NCI-H2171 (cell line): Measurements from ENCODE around the gene HYKK.
"Not testable (repeated sequence)": the region's sequence is repeated elsewhere in the genome, so short reads cannot be mapped to it uniquely, and the experiment has no call there.

Experiments
- DNase-seq: peaks from one replicate; lab custom pipeline; 2025; lab: John Stamatoyannopoulos, UW

The HYKK gene

DNA sequence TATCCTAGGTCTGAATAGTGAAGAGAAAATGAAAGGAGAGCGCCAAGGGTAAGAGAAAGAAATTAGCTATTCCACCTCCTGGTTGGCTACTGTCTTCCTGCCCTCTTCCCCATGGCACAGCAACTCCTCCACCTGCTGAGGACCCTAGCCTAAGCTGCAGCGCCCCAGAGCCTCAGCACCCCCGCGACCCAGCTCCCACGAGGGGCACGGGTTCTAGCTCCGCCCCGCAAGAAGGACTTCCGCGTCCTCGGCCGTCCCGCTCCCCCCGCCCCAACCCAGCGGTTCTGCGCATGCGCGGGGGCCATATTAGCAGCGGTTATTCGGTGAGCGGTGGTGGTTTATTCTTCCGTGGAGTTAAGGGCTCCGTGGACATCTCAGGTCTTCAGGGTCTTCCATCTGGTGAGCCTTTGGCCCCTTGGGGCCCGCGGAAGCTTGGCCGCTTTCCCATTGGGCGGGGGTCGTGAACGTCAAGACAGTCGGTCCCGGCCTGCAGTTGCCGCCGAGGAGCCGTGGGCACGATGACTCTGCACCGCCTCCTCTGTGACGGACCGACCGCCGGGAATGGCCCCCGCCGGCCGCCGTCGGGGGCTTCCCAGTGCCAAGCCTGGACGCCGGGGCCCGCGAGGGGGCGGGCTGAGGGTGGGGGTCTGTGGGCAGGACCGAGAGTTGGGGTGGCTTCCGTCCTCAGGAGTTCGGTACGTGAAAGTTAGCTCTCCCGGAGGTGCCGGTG, 32.9 kb downstream of the HYKK start, which contains the start of gene PSMA4:
Gene PSMA4 (plus strand): TSS at position 304 of the 730 bp plus-strand sequence. CDS start 1,484 bp downstream, outside the sequence.
- peak; percentile 86 for DNase-seq

DNA sequence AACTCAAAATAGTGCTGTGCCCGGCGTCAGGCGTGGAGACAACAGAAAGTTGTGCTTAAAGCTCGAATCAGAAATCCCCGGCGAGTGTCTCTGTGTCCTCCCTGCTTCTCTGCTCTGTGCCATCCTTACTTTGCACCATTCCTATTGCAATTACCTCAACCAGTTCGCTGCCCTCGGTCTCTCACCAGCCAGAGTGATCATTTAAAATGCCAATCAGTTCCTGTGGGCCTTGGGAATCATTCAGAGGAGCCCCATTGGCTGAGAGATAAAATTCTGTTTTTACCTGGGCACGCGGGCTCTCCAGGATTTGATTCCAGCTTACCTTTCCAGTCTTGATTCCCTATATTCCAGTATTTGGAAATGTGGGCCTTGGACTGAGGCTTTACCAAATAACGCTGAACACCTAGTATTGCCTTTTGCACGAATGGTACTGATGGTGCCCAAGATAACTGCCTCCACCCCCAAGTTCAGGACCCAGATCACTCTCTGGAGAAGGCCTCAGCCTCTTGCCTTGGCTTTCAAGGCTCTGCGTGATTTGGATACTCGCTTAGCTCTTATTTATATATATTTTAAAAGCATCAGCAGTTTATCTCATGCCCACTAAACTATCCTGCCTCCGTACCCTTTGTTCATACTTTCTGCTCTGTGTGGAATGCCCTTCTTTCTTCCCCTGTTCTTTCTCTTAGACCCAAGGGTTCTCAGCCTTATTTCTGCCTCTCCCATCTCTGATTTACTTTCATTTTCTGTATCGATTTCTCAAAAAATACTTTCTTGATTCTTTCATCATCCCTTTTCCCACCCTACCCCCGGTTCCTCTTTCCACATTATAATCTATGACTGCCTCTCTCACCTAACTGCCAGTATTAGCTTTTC, 33.7 kb downstream of the HYKK start:
- no peak for DNase-seq

DNA sequence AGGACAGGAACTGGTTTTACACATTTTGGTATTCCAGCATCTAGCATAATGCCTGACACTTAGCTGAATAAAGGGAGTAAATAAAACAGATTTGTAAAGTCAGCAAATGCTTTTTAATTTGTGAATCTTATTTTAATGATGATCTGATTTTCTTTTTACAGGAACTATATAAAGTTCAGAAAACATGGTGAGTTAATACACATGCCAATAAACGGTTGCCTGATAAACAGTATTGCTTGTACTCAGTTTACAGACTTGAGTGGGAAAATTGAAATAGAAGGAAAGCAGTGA, 34.3 kb downstream of the HYKK start:
- no peak for DNase-seq

DNA sequence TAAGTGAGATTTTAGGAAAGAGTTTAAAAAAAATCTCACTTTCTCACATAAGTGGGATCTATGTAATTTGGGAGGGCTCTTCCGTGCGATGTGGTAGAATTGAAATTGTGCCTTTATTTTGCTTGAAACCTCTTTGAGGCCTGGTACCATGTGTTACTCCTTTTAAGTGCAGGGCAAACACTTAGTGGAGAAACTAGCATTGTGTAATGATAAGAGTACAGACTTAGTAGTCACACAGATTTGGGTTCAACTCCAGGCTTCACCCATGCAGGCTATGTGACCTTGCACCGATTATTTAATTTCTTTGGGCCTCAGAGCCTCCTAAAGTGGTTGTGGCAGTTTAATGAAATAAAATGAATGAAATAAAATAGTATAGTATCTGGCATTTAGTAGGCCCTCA, 35.3 kb downstream of the HYKK start:
- no peak for DNase-seq

DNA sequence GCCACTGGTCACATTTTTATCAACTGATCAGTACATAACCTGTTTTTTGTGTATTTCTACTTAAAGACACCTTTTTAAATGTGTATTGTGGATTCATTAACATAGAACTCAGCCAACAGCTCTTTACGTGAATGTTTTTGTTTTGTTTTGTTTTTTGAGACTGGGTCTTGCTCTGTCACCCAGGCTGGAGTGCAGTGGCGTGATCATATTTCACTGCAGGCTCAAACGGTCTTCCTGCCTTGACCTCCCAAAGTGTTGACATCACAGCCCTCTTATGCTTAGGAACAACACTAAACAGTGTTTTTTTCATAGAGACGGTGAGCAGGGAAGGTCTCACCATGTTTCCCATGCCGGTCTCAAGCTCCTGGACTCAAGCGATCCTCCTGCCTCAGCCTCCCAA, 42.8 kb downstream of the HYKK start:
- no peak for DNase-seq

DNA sequence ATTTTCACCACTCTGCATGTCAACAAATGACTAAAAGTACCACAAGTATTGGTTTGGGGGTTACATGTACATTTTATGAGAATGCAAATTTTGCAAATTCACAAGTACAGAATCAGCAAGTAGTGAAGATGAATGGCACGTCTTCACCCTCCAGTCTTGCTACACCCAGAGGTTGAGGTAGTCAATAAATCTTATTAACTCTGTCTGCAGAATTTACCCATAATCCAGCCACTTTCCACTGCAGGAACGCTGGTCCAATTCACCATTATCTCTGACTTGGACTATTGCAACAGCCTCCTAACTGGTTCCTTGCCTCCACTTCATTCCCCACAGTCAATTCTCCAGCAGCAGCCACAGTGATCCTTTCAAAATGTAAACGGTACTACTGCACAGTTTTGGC, 43.4 kb downstream of the HYKK start:
- DNase-seq = no peak

DNA sequence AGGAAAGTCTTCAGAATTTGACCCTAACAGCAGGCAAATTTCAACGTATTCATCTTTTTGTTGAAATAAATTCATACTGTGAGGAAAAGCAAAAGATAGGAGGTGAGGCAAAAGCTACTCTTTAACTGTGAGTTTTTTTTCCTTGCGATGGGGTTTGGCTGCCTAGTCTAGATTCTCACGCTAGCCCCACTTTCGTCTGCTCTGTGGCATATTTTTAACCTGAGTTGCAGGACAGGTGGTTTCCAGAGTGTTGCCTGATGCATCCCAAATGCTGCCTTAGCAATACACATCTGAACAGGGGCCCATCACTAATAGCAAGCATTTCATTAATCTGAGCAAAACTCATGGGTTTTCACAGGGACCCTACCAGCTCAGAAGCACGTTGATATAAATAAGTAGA, 44.5 kb downstream of the HYKK start:
- no peak for DNase-seq

DNA sequence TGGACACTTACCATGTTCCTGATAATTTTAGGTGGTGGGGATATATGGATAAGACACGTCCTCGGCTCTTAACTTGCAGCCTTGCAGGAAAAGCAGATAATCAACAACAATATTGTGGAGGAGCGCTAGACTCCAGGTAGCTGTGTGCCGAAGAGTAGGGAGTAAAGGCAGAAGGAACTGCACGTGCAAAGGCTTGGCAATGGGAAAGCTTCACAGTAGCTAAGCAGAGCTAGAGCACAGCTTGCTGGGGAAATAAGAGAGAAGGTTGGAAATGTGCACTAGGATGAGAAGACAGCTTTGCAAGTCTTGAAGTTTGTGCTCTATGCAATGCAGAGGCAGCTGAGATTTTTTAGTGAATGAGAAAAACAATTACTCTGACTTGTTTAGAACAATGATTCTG, 45.2 kb downstream of the HYKK start:
- DNase-seq = no peak

DNA sequence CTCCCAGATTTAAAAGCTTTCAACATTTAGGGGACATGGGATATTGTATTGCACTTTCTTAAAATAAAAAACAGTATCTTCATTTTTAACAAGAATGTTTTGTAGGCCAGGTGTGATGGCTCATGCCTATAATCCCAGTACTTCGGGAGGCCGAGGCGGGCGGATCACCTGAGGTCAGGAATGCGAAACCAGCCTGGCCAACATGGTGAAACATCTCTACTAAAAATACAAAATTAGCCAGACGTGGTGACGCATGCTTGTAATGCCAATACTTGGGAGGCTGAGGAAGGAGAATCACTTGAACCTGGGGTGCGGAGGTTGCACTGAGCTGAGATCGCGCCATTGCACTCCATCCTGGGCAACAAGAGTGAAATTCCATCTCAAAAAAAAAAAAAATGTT, 52.8 kb downstream of the HYKK start:
- DNase-seq = not testable (repeated sequence)

DNA sequence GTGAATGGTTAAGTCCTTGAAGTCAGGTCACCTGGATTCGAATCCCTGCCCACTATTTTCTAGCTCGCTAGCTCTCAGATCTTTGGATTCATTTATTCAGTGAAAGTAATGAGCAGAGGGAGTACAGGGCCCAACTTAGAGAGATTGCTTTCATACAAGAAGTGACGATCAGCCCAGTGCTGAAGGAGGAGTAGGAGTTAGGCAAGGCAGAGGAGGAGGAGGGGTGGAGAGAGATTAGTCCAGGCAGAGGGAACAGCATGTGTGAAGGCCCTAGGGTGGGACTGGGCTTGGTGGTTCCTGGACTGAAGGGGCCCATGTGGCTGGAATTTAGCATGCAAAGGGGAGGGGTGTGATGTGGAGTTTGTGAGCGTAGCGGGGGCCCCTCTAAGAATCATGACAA, 54.1 kb downstream of the HYKK start:
- no peak for DNase-seq

DNA sequence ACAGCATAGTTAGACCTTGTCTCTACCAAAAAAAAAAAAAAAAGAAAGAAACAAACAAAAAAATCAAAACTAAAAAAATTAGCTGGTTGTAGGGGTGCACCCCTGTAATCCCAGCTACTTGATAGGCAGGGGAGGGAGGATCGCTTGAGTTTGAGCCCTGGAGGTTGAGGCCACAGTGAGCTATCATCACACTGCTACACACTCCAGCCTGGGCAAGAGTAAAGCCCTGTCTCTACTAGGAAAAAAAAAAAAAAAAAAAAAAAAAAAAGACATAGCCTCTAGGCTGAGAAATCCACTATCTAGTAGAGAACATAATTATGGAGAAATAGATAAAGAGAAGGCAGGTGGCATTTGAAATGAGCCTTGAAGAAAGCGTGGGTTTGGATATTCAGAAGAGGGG, 55.7 kb downstream of the HYKK start:
- no peak for DNase-seq

DNA sequence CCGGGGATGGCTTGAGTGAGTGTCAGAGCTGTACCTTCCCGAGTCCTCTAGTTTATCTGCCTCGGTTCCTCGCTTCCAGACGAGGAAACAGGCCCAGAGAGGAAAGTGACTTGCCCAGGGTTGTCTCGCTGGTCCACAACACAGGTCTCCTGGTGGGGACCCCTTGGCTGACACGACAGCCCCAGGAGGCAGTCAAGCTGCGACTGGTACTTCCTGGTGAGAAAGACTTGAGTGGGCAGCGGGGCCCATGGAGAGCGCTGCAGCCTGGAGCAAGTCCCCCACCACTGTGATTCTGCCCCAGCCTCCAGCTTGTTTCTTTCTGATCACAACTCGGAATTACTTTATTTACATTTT, 57.3 kb downstream of the HYKK start:
- DNase-seq = no peak

DNA sequence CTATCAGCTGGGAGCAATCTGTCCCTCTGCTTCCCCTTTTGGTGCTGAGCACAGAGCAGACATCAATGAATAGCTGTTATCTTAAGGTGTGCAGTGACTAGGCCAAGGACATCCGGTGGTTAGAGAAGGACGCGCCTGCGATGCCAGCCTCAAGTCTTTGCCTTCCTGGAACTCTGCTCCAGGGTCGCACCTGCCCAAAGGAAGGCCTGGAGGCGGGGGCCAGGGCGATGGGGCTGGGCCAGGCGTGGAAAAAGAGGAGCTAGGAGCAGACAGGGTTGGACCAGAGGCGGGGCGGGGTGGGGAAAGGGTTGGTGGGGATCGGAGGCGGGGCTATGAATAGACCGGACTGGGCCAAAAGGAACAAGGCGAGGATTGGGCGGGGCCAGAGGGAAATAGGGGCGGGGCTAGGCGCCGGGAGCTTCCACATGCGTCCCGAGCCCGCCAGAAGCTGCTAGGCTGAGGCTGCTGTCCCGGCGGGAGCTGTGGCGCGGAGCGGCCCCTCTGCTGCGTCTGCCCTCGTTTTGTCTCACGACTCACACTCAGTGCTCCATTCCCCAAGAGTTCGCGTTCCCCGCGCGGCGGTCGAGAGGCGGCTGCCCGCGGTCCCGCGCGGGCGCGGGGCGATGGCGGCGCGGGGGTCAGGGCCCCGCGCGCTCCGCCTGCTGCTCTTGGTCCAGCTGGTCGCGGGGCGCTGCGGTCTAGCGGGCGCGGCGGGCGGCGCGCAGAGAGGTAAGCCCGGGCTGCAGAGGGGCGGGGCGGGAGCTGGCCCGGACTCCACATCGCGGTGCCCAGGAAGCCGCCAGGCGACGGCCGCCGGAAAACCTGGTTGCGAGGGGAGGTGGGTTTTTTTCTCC, 57.9 kb downstream of the HYKK start, which contains the start of gene CHRNA5:
Gene CHRNA5 (plus strand): TSS at position 424 of the 854 bp plus-strand sequence. CDS start 200 bp downstream, at position 624.
- peak; percentile 84 for DNase-seq

DNA sequence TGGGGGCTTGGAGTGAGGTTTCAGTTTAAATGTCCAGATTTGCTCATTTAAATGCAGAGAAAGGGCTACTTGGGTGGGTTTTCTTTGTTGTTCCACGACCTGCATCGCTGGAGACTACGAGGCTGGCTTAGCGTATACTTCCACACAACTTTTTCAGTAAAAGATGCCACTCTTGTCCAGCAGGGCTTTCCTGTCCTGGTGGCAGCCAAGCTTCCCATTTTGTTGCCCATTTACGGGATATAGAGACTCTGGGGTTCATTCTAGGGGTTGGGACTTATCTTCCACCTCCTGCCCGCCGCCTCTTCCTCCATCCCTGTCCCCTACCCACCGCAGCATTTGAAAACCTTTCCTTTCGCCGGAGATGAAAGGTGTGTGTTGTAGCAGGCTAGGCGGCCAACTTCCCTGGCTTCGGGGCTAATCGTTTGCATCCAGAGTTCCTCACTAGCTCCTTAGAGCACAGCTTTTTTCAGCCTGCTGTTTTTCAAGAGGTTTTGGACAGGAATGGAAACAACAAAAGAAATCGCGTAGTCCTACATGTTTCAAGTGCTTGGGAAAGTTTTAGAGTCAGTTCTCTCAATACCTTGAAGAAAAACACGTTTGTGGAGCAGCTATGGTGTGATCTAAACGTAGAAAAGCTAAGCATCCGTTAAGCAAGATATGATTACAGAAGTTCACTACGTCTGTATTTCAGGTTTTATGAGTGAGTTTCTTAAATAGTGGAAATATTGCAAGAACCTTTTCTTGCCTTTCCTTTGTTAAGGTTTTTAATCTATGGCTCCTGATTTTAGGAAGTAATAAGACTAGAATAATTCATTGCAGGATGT, 58.8 kb downstream of the HYKK start:
- peak; percentile 44 for DNase-seq

DNA sequence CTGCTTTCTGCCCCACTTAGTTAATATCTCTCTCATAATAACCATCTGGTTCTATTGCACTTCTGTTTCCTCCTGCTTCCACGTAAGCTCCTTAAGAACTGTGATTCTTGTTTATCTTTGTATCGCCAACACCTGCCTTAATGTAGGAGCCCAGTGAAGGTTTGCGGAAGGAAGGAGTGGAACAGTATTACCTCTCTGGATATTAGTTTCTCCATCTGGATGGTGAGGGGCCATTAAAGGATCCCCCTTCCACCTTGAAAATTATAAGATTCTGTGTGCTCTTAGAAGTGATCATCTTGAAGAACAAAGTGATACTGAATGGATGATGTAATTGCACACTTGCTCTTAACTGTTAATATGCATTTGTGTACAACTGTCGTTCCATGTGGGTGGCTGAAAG, 60.2 kb downstream of the HYKK start:
- peak; percentile 46 for DNase-seq

DNA sequence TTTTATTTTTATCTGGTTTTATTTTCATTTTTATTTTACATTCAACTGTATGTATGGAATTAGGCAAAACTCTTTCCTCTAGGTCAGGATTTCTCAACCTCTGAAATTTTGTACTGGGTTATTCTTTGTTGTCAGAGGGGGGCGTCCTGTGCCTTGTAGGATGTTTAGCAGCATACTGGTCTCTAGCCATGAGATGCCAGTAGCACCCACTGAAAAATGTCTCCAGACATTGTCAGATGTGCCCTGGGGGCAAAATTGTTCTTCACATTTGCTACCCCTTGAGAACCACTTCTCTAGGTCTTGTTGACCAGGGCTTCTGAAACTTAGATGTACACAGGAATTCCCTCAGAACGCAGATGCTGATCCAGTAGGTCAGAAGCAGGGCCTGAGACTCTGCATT, 63.3 kb downstream of the HYKK start:
- no peak for DNase-seq

DNA sequence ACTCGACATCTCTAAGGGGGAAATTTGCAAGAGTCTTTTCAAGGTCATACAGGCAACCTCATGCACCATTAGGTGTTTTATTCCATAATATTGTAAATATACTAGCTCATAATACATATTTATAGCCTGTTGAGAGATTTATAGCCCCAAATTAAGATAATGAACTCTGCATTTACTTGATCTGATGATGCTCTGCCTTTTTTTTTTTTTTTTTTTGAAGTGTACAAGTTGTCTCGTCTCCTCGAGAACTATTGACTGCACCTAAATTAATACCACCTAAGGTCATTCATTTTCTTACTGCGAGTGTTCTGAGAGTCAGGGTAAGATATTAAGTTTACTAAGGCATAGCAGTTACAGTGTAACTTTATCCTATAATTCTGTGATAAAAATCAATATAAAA, 64.0 kb downstream of the HYKK start:
- DNase-seq = no peak

DNA sequence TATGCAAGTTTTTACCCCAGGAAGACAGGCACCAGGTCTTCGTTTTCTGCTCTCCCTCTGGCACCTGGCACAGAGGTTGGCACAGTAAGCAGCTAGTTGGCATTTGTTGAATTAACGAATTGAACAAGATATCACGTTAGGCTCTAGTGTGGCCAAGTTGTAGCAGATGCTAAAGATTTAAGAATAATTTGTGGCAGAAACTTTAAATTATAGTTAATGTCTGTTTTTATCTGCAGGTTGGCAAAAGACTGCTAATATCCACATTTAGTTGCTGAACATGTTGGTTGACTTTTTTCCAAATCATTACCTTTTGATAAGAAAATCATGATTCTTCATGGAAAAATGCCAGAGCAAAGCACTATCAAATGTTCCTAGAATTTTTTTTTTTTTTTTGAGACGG, 66.0 kb downstream of the HYKK start:
- no peak for DNase-seq

DNA sequence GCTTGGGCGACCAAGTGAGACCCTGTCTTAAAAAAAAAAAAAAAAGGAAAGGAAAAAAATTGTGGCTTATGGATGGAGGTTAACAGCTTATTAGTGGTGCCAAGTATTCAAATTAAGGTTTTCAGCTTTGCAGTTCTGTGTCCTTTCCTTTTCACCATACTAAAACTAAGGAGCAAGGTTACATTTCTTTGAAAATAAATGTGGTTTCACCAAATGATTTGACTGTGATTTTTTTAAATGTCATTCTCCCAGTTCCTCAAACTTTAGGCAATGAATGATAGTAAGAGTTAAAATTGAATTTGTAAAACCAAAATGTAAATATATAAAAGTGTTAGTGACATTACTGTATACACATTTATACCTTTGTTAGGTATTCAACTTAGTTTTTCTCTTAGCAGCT, 67.6 kb downstream of the HYKK start:
- no peak for DNase-seq
